Activated T-cell treated with anti-CD3 and anti-CD28 coated beads, Interleukin-2, amount 50 U/mL, for 24 hours (primary cell): Measurements from ENCODE around the gene NHLRC2.
A peak's percentile ranks its signal among the peaks of the same experiment; 100 is the strongest.

Experiments used
- DNase-seq: peaks from one replicate; pipeline ENCODE4 v3.0.0-alpha.2; 2020
- H3K27ac Mint-ChIP-seq: 2 replicates; pipeline ENCODE4 v1.8.0; 2020; ENCODE audit warnings: mild to moderate bottlenecking, mixed read lengths
- H3K27me3 Mint-ChIP-seq: 2 replicates; pipeline ENCODE4 v1.8.0; 2020; ENCODE audit warnings: mixed read lengths
- H3K36me3 Mint-ChIP-seq: 2 replicates; pipeline ENCODE4 v1.8.0; 2020; ENCODE audit warnings: low read depth, mixed read lengths
- H3K4me1 Mint-ChIP-seq: 2 replicates; pipeline ENCODE4 v1.8.0; 2020; ENCODE audit warnings: low read depth, mixed read lengths
- H3K4me3 Mint-ChIP-seq: 2 replicates; pipeline ENCODE4 v1.8.0; 2020; ENCODE audit warnings: mild to moderate bottlenecking, moderate library complexity, mixed read lengths
- H3K9me3 Mint-ChIP-seq: 2 replicates; pipeline ENCODE4 v1.8.0; 2020; ENCODE audit warnings: mixed read lengths

The NHLRC2 gene

DNA sequence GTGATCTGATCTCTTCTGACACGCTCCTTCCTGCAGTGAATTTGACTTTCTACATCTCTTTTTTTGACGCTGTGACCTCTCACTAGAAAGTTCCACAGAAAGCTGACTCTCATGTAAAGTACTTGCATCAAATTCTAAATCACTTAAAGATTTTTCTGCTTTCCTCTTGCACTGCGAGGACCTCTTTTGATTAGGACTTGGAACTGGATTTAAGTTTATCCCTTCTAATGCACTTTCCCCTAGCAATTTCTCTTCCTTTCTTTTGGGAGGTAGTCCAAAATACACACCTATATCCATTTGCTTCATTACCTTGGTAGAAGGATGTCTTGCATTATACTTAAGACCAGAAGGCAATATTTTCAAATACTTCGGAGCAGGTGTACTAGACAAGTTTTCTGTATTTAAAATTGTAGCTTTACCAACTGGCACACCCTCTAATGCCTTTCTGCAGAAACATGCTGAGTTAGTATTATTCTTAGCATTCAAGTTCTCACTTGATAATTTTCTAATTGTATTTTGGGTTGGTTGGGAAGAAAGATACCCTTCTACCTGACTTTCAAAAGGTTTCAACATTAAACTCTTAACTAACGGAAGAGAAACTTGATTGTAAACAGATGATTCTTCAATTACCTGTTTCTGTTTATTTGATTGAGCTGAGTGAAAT, 5.2 kb upstream of the NHLRC2 start:
- no peak overlapping the region for H3K27ac Mint-ChIP-seq
- no peak overlapping the region for H3K4me3 Mint-ChIP-seq
- no peak for DNase-seq
- H3K9me3 Mint-ChIP-seq, result no peaks in the 10 kb centered on the region
- peaks cover 44% of the 10 kb centered on the region for H3K4me1 Mint-ChIP-seq
- peaks cover 73% of the 10 kb centered on the region for H3K36me3 Mint-ChIP-seq
- no peaks in the 10 kb centered on the region for H3K27me3 Mint-ChIP-seq

DNA sequence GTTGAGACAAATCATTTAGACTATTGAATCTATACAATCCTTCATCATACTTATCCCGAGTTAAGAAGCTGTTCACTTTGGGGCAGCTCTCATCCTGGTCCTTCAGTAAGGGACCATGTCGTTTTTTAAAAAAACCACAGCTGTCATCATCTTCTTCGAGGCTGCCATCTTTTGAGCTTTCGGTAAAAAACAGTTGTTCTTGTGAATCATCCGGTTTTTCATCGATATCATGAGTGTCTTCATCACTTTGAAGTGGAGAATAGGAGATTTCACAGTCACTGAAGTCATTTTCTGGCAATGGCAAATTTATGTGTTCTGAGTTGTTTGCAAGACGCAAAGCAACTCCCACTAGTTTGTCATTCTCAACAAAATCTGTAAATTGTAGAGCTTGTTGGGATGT, 4.5 kb upstream of the NHLRC2 start:
- no peak for DNase-seq
- Mint-ChIP-seq H3K4me1 (peaks cover 44% of the 10 kb centered on the region), H3K36me3 (peaks cover 71% of the 10 kb centered on the region), H3K27me3 (no peaks in the 10 kb centered on the region), H3K27ac (no peak overlapping the region), H3K9me3 (no peaks in the 10 kb centered on the region), H3K4me3 (peak overlapping the region; percentile 7)

DNA sequence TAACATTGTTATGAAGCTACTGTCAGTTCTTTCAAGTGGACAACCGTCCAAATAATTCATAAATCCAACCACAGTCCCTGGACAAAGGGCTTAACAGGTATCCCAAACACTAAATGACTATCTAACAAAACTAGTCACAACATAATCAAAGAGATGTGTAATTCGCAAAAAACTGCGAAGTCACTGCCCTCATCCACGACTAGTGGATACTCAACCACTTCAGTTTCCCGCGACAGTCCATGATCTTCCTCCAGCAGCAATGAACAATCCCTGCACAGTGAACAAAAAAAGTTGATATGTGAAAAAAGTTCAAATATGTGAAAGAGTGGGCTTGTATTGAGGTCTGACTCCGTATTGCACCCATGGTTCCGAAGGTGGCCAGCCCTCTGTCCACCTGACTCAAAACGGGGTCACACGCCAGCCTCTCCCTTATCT, 866 bp upstream of the NHLRC2 start:
- Mint-ChIP-seq H3K36me3 (peaks cover 59% of the 10 kb centered on the region), H3K9me3 (no peaks in the 10 kb centered on the region), H3K27ac (peak overlapping the region; percentile 99), H3K4me3 (peak overlapping the region; percentile 97), H3K4me1 (peaks cover 60% of the 10 kb centered on the region), H3K27me3 (no peaks in the 10 kb centered on the region)
- DNase-seq, result no peak

DNA sequence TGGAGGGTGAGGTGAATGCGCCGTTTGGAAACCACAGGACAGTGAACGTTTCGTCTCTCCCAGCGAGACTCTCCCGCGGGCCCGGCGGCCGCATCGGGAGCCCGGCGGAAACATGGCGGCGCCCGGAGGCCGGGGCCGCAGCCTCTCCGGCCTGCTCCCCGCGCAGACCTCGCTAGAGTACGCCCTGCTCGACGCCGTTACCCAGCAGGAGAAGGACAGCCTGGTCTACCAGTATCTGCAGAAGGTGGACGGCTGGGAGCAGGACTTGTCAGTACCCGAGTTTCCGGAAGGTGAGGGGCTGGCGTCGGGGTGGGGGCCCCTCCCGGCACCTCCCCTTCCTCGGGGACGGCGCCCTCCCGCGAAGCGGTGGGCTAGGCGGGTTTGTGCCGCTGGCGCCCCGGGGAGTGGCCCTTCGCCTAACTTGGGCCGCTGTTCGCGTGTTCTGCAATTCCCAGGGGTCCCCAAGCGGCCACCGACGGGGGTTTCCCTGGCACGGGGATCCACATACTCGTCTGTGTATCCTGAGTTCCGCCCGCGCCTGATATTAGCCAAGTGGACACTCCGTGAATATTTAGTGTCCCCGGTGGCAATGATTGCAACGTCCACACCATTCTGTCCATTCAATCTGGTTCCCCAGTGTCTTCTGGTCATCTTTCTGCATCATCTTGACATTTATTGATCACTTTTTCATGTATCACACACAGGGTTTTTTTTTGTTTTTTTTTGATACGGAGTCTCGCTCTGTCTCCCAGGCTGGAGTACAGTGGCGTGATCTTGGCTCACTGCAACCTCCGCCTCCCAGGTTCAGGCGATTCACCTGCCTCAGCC, 514 bp downstream of the NHLRC2 start:
- H3K4me3 Mint-ChIP-seq, result peak overlapping the region; percentile 97
- DNase-seq, result peak; percentile 82
- H3K4me1 Mint-ChIP-seq, result peaks cover 48% of the 10 kb centered on the region
- H3K36me3 Mint-ChIP-seq, result peaks cover 59% of the 10 kb centered on the region
- H3K9me3 Mint-ChIP-seq, result no peaks in the 10 kb centered on the region
- no peaks in the 10 kb centered on the region for H3K27me3 Mint-ChIP-seq
- peak overlapping the region; percentile 99 for H3K27ac Mint-ChIP-seq

DNA sequence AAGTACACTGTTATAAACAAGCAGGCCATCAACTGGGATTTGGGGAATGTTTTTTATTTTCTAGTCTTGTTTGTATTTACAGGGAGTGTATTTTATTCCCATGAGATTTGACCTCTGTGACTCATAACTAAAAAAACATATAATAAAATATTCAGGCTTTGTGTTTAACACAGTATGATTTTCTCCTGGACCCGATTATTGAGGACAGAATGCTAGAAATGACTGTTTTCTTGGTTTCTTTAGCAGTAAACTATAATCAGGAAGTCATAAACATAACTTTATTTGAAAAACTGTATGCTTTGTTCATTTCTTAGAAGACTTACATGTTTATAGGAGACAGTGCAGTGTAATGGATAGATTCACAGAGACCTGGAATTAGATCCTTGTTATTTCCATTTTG, 2.1 kb downstream of the NHLRC2 start:
- no peak for DNase-seq
- H3K27me3 Mint-ChIP-seq, result no peaks in the 10 kb centered on the region
- H3K4me3 Mint-ChIP-seq, result peak overlapping the region; percentile 97
- peaks cover 66% of the 10 kb centered on the region for H3K36me3 Mint-ChIP-seq
- no peak overlapping the region for H3K27ac Mint-ChIP-seq
- peaks cover 5% of the 10 kb centered on the region for H3K9me3 Mint-ChIP-seq
- H3K4me1 Mint-ChIP-seq, result peaks cover 44% of the 10 kb centered on the region

DNA sequence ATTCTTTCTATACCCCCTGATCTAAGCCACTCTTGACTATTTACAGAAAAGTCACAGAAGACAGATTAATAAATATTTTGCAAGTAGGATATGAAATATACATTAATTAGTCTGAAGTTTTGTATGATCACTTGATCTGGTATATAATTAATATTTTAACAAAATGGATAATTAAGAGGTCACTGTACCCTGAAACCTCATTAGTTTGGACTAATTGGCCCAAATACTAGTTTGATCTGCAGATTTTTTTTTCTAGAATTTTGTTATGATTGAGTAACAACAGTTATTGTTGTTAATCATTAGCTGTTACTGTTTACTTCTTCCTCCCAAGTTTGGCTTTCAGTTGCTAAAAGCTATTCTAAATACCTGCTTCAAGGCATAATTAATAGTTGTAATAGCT, 2.7 kb downstream of the NHLRC2 start:
- H3K4me1 Mint-ChIP-seq, result peaks cover 40% of the 10 kb centered on the region
- H3K27me3 Mint-ChIP-seq, result no peaks in the 10 kb centered on the region
- DNase-seq, result no peak
- peaks cover 67% of the 10 kb centered on the region for H3K36me3 Mint-ChIP-seq
- H3K27ac Mint-ChIP-seq, result no peak overlapping the region
- no peak overlapping the region for H3K4me3 Mint-ChIP-seq
- H3K9me3 Mint-ChIP-seq, result peaks cover 5% of the 10 kb centered on the region

DNA sequence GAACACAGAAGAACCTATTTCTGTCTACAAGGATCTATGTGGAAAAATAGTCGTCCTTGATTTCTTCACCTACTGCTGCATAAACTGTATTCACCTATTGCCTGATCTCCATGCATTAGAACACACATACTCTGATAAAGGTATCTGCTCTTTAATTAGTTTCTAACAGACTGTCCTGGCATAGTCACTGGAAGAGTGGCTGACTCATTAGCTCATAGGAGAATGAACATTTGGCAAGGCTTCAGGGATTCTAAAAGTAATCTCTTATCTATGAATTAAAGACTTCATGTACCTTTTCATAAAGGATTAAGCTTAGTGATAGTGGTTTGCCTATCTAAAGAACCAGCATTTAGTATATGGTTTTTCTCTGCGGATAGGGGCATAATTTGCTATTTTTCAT, 4.1 kb downstream of the NHLRC2 start:
- DNase-seq, result no peak
- no peak overlapping the region for H3K4me3 Mint-ChIP-seq
- peaks cover 26% of the 10 kb centered on the region for H3K4me1 Mint-ChIP-seq
- H3K27ac Mint-ChIP-seq, result no peak overlapping the region
- H3K36me3 Mint-ChIP-seq, result peaks cover 67% of the 10 kb centered on the region
- H3K27me3 Mint-ChIP-seq, result no peaks in the 10 kb centered on the region
- peaks cover 5% of the 10 kb centered on the region for H3K9me3 Mint-ChIP-seq

DNA sequence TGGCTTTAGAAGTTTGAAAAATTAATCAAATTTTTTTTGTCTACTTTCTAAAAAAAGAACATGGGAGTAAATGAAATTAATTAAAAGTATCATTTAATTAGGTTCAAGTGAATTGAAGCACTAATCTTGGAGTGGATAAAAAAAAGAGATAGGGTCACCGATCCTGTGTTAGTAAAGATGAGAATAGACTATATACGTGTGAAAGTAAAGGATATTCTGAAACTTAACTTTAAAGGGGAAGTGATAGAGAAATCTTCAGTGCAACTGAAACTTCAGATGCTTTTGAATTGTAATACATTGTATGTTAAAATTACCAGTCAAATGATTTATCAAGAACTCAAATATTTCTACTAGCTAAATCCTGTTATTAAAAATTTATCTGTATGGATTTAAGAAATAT, 4.8 kb downstream of the NHLRC2 start:
- peaks cover 67% of the 10 kb centered on the region for H3K36me3 Mint-ChIP-seq
- peaks cover 5% of the 10 kb centered on the region for H3K9me3 Mint-ChIP-seq
- peaks cover 22% of the 10 kb centered on the region for H3K4me1 Mint-ChIP-seq
- no peak for DNase-seq
- no peaks in the 10 kb centered on the region for H3K27me3 Mint-ChIP-seq
- no peak overlapping the region for H3K27ac Mint-ChIP-seq
- no peak overlapping the region for H3K4me3 Mint-ChIP-seq

DNA sequence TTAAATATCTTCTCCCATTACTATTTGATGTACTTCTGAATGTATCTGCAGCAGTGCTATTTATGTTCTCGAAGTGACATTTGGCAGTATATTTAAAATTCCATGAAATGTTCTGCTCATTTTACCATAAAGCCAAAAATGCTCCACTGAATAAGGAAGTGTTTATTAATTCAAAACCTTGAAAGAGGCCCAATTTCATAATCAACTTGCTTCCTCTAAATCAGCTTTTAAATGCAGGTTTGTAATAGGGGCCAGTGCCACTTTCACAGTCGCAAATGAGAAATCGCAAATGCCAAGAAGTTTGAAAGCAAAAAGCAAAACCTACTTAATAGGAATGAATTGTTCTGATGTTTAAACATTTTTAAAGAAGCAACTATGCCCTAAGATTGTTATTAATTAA, 11.4 kb downstream of the NHLRC2 start:
- no peak for DNase-seq
- H3K9me3 Mint-ChIP-seq, result peaks cover 3% of the 10 kb centered on the region
- H3K27me3 Mint-ChIP-seq, result no peaks in the 10 kb centered on the region
- H3K36me3 Mint-ChIP-seq, result peaks cover 61% of the 10 kb centered on the region
- H3K4me3 Mint-ChIP-seq, result no peak overlapping the region
- H3K27ac Mint-ChIP-seq, result no peak overlapping the region
- H3K4me1 Mint-ChIP-seq, result peaks cover 5% of the 10 kb centered on the region

DNA sequence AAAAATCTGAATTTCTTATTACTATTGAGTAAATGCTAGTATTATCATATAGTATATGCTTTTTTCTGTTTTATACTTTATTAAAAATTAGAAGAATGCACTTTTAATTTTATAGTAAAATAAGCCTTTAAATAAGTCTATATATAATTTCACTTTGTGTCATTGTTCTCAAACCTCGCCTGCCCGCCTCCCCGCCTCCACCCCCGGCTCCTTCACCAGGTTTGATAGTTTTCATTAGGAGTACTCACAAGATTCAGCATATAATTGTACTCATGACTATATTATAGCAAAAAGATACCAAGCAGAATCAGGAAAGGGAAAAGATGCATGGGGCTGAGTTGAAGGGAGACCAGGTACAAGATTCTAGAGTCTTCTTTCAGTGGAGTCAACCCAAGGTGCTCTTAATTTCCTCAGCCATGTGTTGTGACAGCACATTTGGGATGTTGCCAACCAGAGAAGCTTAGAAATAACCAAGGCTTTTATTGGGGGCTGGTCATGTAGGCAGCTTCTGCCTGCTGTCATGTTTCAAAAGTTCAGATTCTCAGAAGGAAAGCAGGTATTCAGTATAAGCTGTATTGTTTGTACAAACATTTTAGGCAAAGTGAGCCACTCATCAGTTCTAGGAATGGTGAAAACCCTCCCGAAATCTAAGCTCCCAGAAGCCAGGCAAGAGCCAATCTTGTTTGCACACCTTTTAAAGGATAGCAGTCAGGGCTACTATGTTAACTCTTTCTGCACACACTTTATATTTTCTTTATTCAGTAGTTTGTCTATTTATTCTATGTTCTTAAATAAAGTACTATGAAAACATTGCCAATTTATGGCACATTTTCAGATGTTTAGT, 12.3 kb downstream of the NHLRC2 start:
- Mint-ChIP-seq H3K9me3 (peaks cover 3% of the 10 kb centered on the region), H3K4me3 (no peak overlapping the region), H3K27me3 (no peaks in the 10 kb centered on the region), H3K36me3 (peaks cover 60% of the 10 kb centered on the region), H3K4me1 (peaks cover 5% of the 10 kb centered on the region), H3K27ac (no peak overlapping the region)
- DNase-seq, result no peak

DNA sequence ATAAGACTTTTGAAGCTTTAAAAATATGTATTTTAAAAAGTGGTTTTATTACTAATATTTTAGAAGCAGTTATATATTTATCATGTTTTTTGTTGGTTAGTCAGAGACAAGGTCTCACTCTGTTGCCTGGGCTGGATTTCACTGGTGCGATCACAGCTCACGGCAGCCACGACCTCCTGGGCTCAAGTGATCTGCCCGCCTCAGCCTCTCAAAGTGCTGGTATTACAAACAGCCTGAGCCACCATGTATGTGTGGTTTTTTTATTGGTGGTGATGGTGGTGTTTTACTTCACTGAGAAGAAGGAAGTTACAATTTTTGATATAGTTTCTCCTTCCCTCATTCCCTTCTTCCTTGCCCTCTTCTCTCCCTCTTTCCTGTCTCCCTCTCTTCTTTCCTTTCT, 13.4 kb downstream of the NHLRC2 start:
- Mint-ChIP-seq H3K4me3 (no peak overlapping the region), H3K36me3 (peaks cover 64% of the 10 kb centered on the region), H3K27me3 (no peaks in the 10 kb centered on the region), H3K27ac (no peak overlapping the region), H3K4me1 (peaks cover 5% of the 10 kb centered on the region), H3K9me3 (peaks cover 7% of the 10 kb centered on the region)
- DNase-seq, result no peak

DNA sequence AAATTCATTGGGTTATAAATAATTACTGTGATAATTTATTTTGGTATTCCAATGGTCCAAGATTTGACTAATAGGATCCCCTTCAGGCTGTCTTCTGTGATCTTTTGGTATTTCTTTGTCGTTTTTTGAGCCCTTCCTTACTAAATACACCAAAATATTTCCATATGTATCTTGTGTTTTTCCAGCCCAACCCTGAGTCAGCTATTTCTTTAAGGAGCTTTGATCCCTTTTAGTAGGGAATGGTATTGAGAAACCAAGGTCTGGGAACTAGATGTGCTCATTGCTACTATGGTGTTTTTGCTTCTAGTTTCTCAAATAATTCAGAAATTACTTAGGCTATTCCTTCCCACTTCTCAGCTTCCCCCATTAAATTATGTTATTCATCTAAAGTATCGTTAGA, 15.3 kb downstream of the NHLRC2 start:
- no peak for DNase-seq
- Mint-ChIP-seq H3K36me3 (peaks cover 48% of the 10 kb centered on the region), H3K27ac (no peak overlapping the region), H3K9me3 (peaks cover 7% of the 10 kb centered on the region), H3K4me1 (peaks cover 10% of the 10 kb centered on the region), H3K4me3 (no peak overlapping the region), H3K27me3 (no peaks in the 10 kb centered on the region)

DNA sequence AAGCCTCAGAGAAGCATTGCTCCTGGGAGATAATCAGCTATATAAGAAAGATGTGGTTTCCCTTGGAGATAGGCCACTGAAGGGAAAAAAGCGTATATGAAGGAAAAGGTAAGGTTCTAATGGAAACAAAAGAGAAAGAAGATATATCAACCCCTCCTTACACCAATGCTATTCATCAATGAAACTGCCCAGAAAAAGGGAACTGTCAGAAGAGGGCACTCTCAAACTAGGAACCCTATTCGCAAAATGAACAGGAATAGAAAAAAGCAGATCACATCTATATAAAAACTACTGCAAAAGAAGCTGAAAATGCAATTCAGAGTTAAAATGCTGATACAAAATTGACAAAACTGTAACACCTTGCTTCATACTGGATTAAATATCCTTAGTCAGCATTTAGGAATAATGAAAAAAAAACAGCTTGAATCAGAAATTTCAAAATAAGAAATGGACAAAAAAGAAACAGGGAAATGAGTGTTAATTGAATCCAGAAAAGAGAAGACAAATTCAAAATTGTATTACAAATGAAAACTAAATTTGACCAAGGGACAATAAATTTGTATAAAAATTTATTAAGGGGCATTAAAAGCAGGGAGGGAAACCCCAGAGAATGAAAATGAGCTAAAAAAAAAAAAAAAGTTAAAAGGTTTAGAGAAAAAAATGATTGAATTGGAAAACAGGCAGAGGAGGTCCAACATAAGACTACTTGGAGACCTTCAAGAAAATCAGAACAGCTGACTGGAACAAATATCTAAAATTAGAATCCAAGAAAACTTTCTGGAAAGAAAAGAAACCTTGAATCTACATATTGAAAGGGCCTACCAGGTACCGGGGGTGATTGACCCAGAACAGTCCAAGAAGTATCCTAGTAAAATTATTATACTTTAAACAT, 17.9 kb downstream of the NHLRC2 start:
- no peak for DNase-seq
- no peak overlapping the region for H3K27ac Mint-ChIP-seq
- H3K4me3 Mint-ChIP-seq, result no peak overlapping the region
- H3K4me1 Mint-ChIP-seq, result peaks cover 14% of the 10 kb centered on the region
- peaks cover 7% of the 10 kb centered on the region for H3K9me3 Mint-ChIP-seq
- H3K36me3 Mint-ChIP-seq, result peaks cover 53% of the 10 kb centered on the region
- H3K27me3 Mint-ChIP-seq, result no peaks in the 10 kb centered on the region

DNA sequence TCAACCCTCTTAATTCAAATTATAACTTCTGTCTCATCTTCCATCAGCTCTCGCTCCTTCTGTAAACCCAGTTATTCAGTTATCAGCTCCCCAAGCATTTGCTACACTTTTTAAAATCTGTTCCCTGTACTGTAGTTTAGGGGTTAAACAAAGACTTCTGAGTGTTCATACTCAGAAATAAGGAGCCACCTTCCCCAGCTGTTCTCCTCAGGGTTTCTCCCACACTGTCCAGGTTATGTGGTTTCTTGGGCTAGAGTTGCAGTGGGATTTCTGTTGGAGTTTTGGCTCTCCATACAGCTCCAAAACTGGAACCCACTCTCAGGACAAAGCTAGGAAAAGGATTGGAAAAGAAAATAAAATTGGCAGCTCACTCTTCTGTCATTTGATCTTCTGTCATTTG, 20.8 kb downstream of the NHLRC2 start:
- DNase-seq, result no peak
- Mint-ChIP-seq H3K27ac (no peak overlapping the region), H3K4me1 (peaks cover 17% of the 10 kb centered on the region), H3K9me3 (peaks cover 7% of the 10 kb centered on the region), H3K27me3 (no peaks in the 10 kb centered on the region), H3K36me3 (peaks cover 54% of the 10 kb centered on the region), H3K4me3 (no peak overlapping the region)
